KMS-11 (cell line): ENCODE measurements around the gene AFAP1L2.

Source experiments
- H2AFZ ChIP-seq: fragments of 200-600 bp; sonication (generic); 2 replicates; pipeline ENCODE4 v1.6.1; 2016; ENCODE audit warnings: antibody characterized with exemption, mixed run types, low read depth
- H3K27ac ChIP-seq: fragments of 200-600 bp; sonication (generic); 2 replicates; pipeline ENCODE4 v1.6.1; 2016; ENCODE audit warnings: mild to moderate bottlenecking, mixed run types
- H3K27me3 ChIP-seq: fragments of 200-600 bp; sonication (generic); 2 replicates; pipeline ENCODE4 v1.6.1; 2017; ENCODE audit warnings: mild to moderate bottlenecking, low read depth, mixed run types, moderate library complexity; ENCODE audit not compliant: insufficient read depth
- H3K36me3 ChIP-seq: fragments of 200-600 bp; sonication (generic); 2 replicates; pipeline ENCODE4 v1.6.1; 2017; ENCODE audit warnings: mild to moderate bottlenecking, mixed run types; ENCODE audit not compliant: insufficient read depth
- H3K4me1 ChIP-seq: fragments of 200-600 bp; sonication (generic); 2 replicates; pipeline ENCODE4 v1.6.1; 2016; ENCODE audit warnings: mild to moderate bottlenecking, low read depth, mixed run types; ENCODE audit not compliant: poor library complexity, severe bottlenecking
- H3K4me2 ChIP-seq: fragments of 200-600 bp; sonication (generic); 2 replicates; pipeline ENCODE4 v1.7.0; 2016; ENCODE audit warnings: mild to moderate bottlenecking, mixed run types
- H3K4me3 ChIP-seq: fragments of 200-600 bp; sonication (generic); IDR thresholded peaks from 2 replicates; pipeline ENCODE4 v1.6.1; 2017; ENCODE audit warnings: low read depth, low read length, mixed read lengths; ENCODE audit not compliant: insufficient read depth
- H3K79me2 ChIP-seq: fragments of 200-600 bp; sonication (generic); 2 replicates; pipeline ENCODE4 v1.6.1; 2016; ENCODE audit warnings: low read depth, mixed run types; ENCODE audit not compliant: insufficient read depth
- H3K9ac ChIP-seq: fragments of 200-600 bp; sonication (generic); 2 replicates; pipeline ENCODE4 v1.6.1; 2016; ENCODE audit warnings: mild to moderate bottlenecking, mixed run types
- H4K20me1 ChIP-seq: fragments of 200-600 bp; sonication (generic); 2 replicates; pipeline ENCODE4 v1.6.1; 2016; ENCODE audit warnings: mild to moderate bottlenecking, mixed run types; ENCODE audit not compliant: insufficient read depth
- TF ChIP-seq, protein P1 (sequence below): fragments of 200-600 bp; sonication (generic); conservative IDR thresholded peaks from 2 replicates; pipeline ENCODE4 v1.6.1; 2017; ENCODE audit warnings: low read depth, mild to moderate bottlenecking, antibody characterized with exemption, low read length, moderate library complexity, mixed read lengths

Gene AFAP1L2

DNA sequence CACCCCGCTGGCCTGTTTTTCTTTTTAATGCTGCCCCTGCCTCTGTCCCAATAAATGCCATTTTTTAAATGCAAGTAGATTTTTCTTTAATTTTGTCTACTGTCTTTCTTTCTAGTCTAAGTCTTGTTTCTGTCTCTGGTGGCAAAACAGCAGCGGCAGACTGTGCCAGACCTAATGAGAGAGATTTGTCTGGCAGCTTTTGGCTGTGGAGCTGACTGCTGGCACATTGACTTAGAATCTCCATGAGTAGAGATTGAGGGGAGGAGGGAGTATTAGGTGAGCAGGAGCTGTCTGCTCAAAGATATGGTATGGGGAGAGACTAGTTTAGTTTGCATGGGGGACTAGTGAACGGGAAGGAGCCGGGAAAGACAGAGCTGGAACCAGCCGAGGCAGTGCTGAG lies 152.2 kb downstream of the AFAP1L2 start:
- H3K9ac ChIP-seq, result no peak overlapping the region
- no peak overlapping the region for H3K27ac ChIP-seq
- no peaks in the 10 kb centered on the region for H3K36me3 ChIP-seq
- H2AFZ ChIP-seq, result no peak overlapping the region
- H3K27me3 ChIP-seq, result no peaks in the 10 kb centered on the region
- H4K20me1 ChIP-seq, result no peaks in the 10 kb centered on the region
- no peak overlapping the region for H3K4me3 ChIP-seq
- no peak overlapping the region for H3K4me2 ChIP-seq
- no peaks in the 10 kb centered on the region for H3K4me1 ChIP-seq
- no peaks in the 10 kb centered on the region for H3K79me2 ChIP-seq
- TF ChIP-seq, protein P1, sequence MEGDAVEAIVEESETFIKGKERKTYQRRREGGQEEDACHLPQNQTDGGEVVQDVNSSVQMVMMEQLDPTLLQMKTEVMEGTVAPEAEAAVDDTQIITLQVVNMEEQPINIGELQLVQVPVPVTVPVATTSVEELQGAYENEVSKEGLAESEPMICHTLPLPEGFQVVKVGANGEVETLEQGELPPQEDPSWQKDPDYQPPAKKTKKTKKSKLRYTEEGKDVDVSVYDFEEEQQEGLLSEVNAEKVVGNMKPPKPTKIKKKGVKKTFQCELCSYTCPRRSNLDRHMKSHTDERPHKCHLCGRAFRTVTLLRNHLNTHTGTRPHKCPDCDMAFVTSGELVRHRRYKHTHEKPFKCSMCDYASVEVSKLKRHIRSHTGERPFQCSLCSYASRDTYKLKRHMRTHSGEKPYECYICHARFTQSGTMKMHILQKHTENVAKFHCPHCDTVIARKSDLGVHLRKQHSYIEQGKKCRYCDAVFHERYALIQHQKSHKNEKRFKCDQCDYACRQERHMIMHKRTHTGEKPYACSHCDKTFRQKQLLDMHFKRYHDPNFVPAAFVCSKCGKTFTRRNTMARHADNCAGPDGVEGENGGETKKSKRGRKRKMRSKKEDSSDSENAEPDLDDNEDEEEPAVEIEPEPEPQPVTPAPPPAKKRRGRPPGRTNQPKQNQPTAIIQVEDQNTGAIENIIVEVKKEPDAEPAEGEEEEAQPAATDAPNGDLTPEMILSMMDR, result no peak

DNA sequence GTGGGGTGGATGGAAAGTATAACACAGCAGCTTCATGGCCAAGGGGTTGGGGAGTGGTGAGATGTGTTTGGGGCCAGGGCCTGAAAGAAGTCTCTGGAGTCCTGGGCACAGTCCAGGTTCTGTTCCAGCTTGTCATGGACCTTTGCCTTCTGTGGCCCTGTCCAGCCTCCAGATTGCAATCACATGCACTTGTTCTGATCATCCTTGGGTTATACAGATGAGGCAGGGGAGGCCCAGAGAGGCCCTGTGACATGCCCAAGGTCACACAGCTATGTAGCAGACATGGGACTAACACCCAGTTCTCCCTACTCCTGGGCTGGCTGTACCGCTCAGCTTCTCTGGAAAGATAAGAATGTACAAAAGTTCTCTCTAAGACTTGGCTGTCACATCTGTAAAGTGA lies 153.6 kb downstream of the AFAP1L2 start:
- Histone ChIP-seq H2AFZ (no peak overlapping the region), H3K4me3 (no peak overlapping the region), H3K4me2 (no peak overlapping the region), H3K9ac (no peak overlapping the region), H3K27ac (no peak overlapping the region), H3K4me1 (no peaks in the 10 kb centered on the region), H3K36me3 (no peaks in the 10 kb centered on the region), H4K20me1 (no peaks in the 10 kb centered on the region), H3K79me2 (no peaks in the 10 kb centered on the region), H3K27me3 (no peaks in the 10 kb centered on the region)
- TF ChIP-seq, protein P1, result no peak

DNA sequence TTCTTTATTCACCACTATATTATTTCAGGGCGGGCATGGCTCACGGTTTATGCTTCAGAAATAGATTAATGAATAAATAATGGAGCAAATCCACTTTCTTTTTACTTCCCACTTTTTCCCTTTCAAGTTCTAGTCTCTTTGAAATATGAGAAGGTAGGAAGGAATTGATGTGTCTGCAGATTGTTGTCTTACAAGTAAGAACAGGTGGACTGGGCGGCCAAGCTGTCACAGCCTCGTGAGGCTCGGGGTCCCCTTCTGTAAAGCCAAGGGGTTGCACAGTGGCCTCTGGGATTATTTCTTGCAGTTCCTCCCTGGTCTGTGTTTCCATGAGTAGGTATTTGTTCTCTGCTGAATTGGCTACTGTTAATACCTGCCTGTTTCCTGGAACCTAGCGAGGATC lies 154.1 kb downstream of the AFAP1L2 start:
- TF ChIP-seq, protein P1, result no peak
- H2AFZ ChIP-seq, result no peak overlapping the region
- no peaks in the 10 kb centered on the region for H3K36me3 ChIP-seq
- no peaks in the 10 kb centered on the region for H3K79me2 ChIP-seq
- no peaks in the 10 kb centered on the region for H3K27me3 ChIP-seq
- no peak overlapping the region for H3K4me2 ChIP-seq
- no peaks in the 10 kb centered on the region for H4K20me1 ChIP-seq
- H3K4me3 ChIP-seq, result no peak overlapping the region
- no peak overlapping the region for H3K9ac ChIP-seq
- no peak overlapping the region for H3K27ac ChIP-seq
- H3K4me1 ChIP-seq, result no peaks in the 10 kb centered on the region

DNA sequence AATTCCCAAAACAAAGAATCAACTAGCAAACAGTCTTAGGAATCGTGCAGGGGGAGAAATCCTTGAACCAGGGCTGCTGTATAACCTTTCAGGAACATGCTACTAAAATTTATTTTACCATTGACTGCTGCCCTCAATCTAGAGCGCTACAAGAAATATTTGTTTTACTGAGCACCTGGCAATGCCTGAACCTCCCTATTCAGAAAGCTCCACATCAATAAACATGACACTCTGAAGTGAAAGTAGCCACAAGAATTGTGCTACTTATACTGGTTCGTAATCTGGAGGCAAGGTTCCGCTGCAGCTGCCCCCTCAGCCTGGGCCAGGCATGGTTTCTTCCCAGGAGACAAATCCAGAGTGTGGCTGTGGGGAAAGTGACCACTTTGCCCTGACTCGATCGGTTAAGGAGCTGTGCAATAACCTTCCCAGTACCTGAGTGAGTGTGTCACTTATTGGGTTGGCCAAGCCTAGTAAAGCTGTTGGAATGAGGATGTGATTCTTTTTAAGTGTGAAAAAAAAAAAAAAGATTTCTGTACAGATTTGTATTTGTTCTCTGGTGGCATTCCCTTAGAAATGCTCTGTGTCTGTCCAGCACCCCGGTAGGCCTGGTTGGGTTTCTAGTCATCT lies 157.5 kb downstream of the AFAP1L2 start:
- Histone ChIP-seq H3K4me2 (no peak overlapping the region), H3K27ac (no peak overlapping the region), H3K27me3 (no peaks in the 10 kb centered on the region), H4K20me1 (no peaks in the 10 kb centered on the region), H3K4me3 (no peak overlapping the region), H3K79me2 (no peaks in the 10 kb centered on the region), H2AFZ (no peak overlapping the region), H3K36me3 (no peaks in the 10 kb centered on the region), H3K4me1 (no peaks in the 10 kb centered on the region), H3K9ac (no peak overlapping the region)
- TF ChIP-seq, protein P1, result no peak
